D721Med (cell line): ENCODE results near the gene PRKCZ.

Experiments
- DNase-seq: peaks from one replicate; pipeline ENCODE4 v3.0.0; 2011; ENCODE audit warnings: low spot score; ENCODE audit not compliant: insufficient read length
- FAIRE-seq: peaks from 2 replicates; lab custom pipeline; 2011; peaks lifted over from hg19 to GRCh38; lab: Jason Lieb, UNC
- CTCF ChIP-seq: IDR thresholded peaks from 2 replicates; pipeline ENCODE4 v1.5.1; 2012; ENCODE audit warnings: mild to moderate bottlenecking, control low read depth; ENCODE audit not compliant: insufficient read depth; ENCODE audit errors: missing control alignments

The PRKCZ gene

GRCh38 chr1:2032737-2033136 is 17.5 kb upstream of the PRKCZ start:
- TF ChIP-seq CTCF: no peak
- FAIRE-seq (no peak), DNase-seq (no peak)

DNA sequence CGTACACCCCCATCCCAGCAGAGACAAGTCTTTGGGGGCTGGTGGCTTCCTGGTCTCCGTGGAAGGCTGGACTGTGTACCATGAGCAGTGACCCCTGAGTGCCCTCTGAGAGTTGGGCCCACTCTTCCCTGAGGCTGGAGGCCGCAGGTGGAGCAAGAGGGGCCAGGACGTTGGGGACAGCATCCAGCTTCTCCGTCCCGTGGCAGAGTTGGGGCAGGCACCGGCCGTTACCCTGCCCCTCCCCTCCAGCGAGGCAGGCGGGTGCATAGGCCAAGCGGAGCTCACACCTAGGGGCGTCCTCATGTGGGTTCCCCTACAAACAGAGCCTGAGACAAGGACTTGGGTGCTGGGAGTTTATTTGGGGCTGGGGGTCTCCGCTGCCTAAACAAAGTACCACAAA is 17.0 kb upstream of the PRKCZ start:
- TF ChIP-seq CTCF: no peak
- DNase-seq (no peak), FAIRE-seq (no peak)

DNA sequence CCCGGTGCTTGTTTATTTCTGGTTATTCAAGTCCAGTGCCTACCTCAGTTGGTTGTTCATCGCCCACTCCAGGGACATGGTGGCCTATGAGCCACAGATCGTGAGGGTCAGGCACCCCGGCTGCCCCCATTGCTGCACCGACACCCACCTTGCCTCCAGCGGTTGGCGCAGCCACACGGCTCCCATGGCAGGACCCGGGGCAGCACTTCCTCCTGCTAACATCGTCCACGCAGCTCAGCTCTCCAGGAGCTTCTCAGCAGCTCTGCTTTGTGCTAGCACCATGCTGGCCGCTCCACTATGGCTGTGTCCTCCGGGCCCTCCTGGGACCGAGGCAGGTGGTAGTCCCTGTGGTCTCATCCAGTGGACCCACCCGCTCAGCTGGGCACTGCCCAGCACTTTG is 13.9 kb upstream of the PRKCZ start:
- DNase-seq (no peak), FAIRE-seq (no peak)
- no peak for TF ChIP-seq CTCF

DNA sequence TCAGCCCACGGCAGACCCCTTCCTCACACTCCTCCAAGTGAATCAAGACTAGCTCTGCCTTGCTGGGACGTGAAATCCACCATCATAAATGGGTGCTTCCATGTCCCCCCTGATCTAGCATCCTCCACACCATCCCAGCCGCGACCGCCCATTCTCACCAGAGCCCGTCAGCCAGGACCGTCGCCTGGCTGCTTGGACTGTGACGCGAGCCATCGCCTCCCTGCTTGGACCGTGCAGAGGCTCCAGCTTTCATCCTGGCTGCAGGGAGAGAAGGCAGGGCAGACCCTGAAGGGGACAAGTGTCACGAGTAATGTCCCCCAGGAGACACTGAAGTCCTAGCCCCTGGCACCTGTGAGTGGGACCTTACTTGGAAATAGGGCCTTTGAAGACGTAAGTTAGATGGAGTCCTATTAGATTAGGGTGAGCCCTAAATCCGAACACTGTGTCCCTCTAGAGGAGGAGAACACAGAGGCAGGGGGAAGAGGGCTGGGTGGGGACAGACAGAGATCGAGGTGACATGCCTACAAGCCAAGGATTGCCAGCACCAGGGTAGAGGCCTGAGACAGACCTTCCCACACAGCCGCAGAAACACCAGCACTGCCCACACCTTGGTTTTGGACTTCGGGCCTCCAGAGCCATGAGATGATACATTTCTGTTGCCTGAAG is 12.8 kb upstream of the PRKCZ start:
- DNase-seq: no peak
- no peak for TF ChIP-seq CTCF
- FAIRE-seq: no peak

DNA sequence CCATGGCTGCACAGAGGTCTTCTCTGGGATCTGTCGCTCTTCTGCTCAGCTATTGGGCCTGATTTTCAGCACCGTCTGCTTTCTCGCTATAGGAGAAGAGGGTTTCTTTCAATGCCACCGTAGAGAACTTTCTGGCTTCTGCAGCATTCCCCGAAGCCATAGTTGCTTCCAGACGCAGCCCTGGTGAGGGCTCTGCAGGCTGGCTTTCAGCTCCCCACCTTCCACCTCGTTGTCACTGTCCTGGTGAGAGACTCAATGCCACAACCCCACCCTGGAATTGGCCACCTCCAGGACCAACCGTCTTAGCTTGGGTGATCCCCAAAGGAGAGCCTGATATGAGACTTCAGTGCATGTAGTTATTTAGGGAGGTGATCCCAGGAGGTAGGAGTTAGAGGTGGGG is 12.0 kb upstream of the PRKCZ start:
- no peak for FAIRE-seq
- TF ChIP-seq CTCF: no peak
- no peak for DNase-seq

DNA sequence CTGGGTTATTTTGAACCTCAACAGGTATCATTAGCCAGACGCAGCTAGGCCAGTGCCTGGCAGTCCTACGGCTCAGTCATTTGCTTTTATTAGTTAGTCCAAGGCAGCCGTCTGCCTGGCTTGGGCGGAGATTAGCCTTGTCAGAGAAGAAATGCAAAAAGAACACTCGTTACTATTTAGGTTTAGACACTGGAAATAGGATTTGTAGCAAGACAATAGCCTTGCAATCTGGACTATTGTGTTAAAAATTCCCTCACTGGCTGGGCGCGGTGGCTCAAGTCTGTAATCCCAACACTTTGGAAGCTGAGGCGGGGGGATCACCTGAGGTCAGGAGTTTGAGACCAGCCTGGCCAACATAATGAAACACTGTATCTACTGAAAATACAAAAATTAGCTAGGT is 11.0 kb upstream of the PRKCZ start:
- no peak for TF ChIP-seq CTCF
- FAIRE-seq (no peak), DNase-seq (no peak)

GRCh38 chr1:2041305-2041704 is 8.9 kb upstream of the PRKCZ start:
- DNase-seq: no peak
- TF ChIP-seq CTCF: no peak
- no peak for FAIRE-seq
